ENCODE results near the gene VPS13A. TPM values are rescaled to one million over a fixed set of nuclear protein-coding genes. Genes with fewer than 3 reads are reported as not detected.

VPS13A gene
- total RNA-seq, 2 experiments from 2014 or later = 34.4 to 37.0 TPM

GRCh38 chr9:77453825-77454647 lies 276.7 kb downstream of the VPS13A start:
- Mint-ChIP-seq H3K4me1 (ENCODE audit: low read depth) (peaks cover 13% of the 10 kb centered on the region), H3K27me3 (no peaks in the 10 kb centered on the region), H3K4me3 (peak overlapping the region; percentile 51), H3K36me3 (ENCODE audit: low read depth) (no peaks in the 10 kb centered on the region), H3K27ac (peak overlapping the region; percentile 9), H3K9me3 (no peaks in the 10 kb centered on the region)
- ChIA-PET CTCF (interaction anchor here (0.7 to 10.8 kb wide), 13 partner anchors 9 to 388 kb away, joined by 3 to 141 read pairs (median 4); no protein-coding TSS in a partner anchor), POLR2A (interaction anchor here (1.1 kb wide), 1 partner anchor 277 kb away, joined by 3 read pairs; no protein-coding TSS in a partner anchor)
- no peak for DNase-seq
- no peak for TF ChIP-seq CTCF (IDR thresholded peaks at IDR 0.05)
- intact Hi-C loops (cut with micrococcal nuclease) = no loop called here
- no peak for ATAC-seq

- H3K9me3 Mint-ChIP-seq = no peaks in the 10 kb centered on the region
- DNase-seq (no peak), ATAC-seq (no peak)
- H3K27ac Mint-ChIP-seq = no peak overlapping the region
- ChIA-PET CTCF (interaction anchor here (0.7 to 10.8 kb wide), 11 partner anchors 8 to 387 kb away, joined by 3 to 141 read pairs (median 4); no protein-coding TSS in a partner anchor), POLR2A (interaction anchor here (1.1 kb wide), 1 partner anchor 22 kb away, joined by 3 read pairs; no protein-coding TSS in a partner anchor)
- H3K36me3 Mint-ChIP-seq (ENCODE audit: low read depth) = no peaks in the 10 kb centered on the region
- peaks cover 13% of the 10 kb centered on the region for H3K4me1 Mint-ChIP-seq (ENCODE audit: low read depth)
- H3K4me3 Mint-ChIP-seq = no peak overlapping the region
- no peak for TF ChIP-seq CTCF (IDR thresholded peaks at IDR 0.05)
- intact Hi-C loops (cut with micrococcal nuclease) = no loop called here
- no peaks in the 10 kb centered on the region for H3K27me3 Mint-ChIP-seq
These were observed 277.3 kb downstream of the VPS13A start for GRCh38 chr9:77454663-77455062.

- H3K27ac Mint-ChIP-seq = no peak overlapping the region
- TF ChIP-seq CTCF (IDR thresholded peaks at IDR 0.05) = peak; percentile 61
- no peak overlapping the region for H3K4me3 Mint-ChIP-seq
- intact Hi-C loops (cut with micrococcal nuclease) = no loop called here
- peak; percentile 62 for DNase-seq
- no peaks in the 10 kb centered on the region for H3K27me3 Mint-ChIP-seq
- ATAC-seq = peak; percentile 35
- H3K4me1 Mint-ChIP-seq (ENCODE audit: low read depth) = peaks cover 13% of the 10 kb centered on the region
- H3K36me3 Mint-ChIP-seq (ENCODE audit: low read depth) = no peaks in the 10 kb centered on the region
- ChIA-PET CTCF (interaction anchor here (0.7 to 10.8 kb wide), 15 partner anchors 12 to 662 kb away, joined by 3 to 141 read pairs (median 8); no protein-coding TSS in a partner anchor), POLR2A (interaction anchor here (1.1 kb wide), 1 partner anchor 22 kb away, joined by 3 read pairs; no protein-coding TSS in a partner anchor)
- no peaks in the 10 kb centered on the region for H3K9me3 Mint-ChIP-seq
These were observed 278.1 kb downstream of the VPS13A start for GRCh38 chr9:77455312-77455927.

- ATAC-seq (peak; percentile 93), DNase-seq (peak; percentile 95)
- H3K4me1 Mint-ChIP-seq (ENCODE audit: low read depth) = peaks cover 13% of the 10 kb centered on the region
- no peaks in the 10 kb centered on the region for H3K27me3 Mint-ChIP-seq
- POLR2A ChIA-PET = interaction anchor here (0.5 to 1.2 kb wide), 2 partner anchors 17 to 19 kb away, joined by 3 to 4 read pairs; no protein-coding TSS in a partner anchor
- H3K9me3 Mint-ChIP-seq = no peaks in the 10 kb centered on the region
- intact Hi-C loops (cut with micrococcal nuclease) = no loop called here
- no peak overlapping the region for H3K4me3 Mint-ChIP-seq
- peak; percentile 84 for TF ChIP-seq CTCF (IDR thresholded peaks at IDR 0.05)
- no peak overlapping the region for H3K27ac Mint-ChIP-seq
- no peaks in the 10 kb centered on the region for H3K36me3 Mint-ChIP-seq (ENCODE audit: low read depth)
- CTCF ChIA-PET = interaction anchor here (0.6 to 10.8 kb wide), 57 partner anchors 9 to 759 kb away, joined by 3 to 141 read pairs (median 4); partner anchors contain the start of gene GNAQ
These were observed 279.6 kb downstream of the VPS13A start for GRCh38 chr9:77456829-77457437.

All from activated CD8-positive, alpha-beta T cell treated with anti-CD3 and anti-CD28 coated beads for 36 hours (primary cell).